Spleen (tissue), 7 donors: Measurements from ENCODE around the gene MYO1D.

Experiments
- POLR2A ChIP-seq, 3 donors: fragments of 450-650 bp; IDR thresholded peaks; one replicate each; pipeline ENCODE4 v1.5.1; 2017; ENCODE audit warnings: antibody characterized with exemption in 3 of 3, mild to moderate bottlenecking in 1 of 3
- POLR2AphosphoS5 ChIP-seq, 3 donors: sonication (generic); formaldehyde crosslinking; IDR thresholded peaks; one replicate each; pipeline ENCODE4 v1.5.1; 2017; ENCODE audit warnings: antibody characterized with exemption in 3 of 3
- TF ChIP-seq, protein P1 (sequence below), 11 experiments: fragments of 200-600 bp in 7 of 11; fragments of 450-650 bp in 4 of 11; sonication (generic) in 4 of 11; IDR thresholded peaks in 8 of 11; conservative IDR thresholded peaks in 3 of 11; 1 replicate in 7 of 11; 2 replicates in 4 of 11; pipeline versions ENCODE4 v1.4.0 to v1.8.0; 2016 to 2021; ENCODE audit warnings: antibody characterized with exemption in 11 of 11, inconsistent platforms in 4 of 11, mild to moderate bottlenecking in 1 of 11
- donor health status: DM: no; HTN: no; CAD: no; lungs with moderate emphysema.
- donor health status: DM: no; HTN: no; CAD: no.
- donor health status: DM: no; HTN: no; CAD: no.

DNA sequence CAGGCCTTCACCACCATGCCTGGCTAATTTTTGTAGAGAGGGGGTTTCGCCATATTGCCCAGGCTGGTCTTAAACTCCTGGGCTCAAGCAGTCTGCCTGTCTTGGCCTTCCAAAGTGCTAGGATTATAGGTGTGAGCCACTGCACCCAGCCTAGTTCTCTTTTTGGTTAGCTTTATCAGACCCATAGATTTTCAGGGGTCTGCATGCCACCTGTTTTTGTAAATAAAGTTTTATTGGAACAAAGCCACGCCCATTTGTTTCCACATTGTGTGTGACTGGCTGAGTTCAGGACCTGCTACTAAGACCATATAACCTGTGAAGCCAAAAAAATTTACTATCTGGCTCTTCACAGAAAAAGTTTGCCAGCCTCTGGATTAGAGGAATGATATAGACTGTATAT lies 425.0 kb downstream of the MYO1D start:
- TF ChIP-seq, protein P1, sequence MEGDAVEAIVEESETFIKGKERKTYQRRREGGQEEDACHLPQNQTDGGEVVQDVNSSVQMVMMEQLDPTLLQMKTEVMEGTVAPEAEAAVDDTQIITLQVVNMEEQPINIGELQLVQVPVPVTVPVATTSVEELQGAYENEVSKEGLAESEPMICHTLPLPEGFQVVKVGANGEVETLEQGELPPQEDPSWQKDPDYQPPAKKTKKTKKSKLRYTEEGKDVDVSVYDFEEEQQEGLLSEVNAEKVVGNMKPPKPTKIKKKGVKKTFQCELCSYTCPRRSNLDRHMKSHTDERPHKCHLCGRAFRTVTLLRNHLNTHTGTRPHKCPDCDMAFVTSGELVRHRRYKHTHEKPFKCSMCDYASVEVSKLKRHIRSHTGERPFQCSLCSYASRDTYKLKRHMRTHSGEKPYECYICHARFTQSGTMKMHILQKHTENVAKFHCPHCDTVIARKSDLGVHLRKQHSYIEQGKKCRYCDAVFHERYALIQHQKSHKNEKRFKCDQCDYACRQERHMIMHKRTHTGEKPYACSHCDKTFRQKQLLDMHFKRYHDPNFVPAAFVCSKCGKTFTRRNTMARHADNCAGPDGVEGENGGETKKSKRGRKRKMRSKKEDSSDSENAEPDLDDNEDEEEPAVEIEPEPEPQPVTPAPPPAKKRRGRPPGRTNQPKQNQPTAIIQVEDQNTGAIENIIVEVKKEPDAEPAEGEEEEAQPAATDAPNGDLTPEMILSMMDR (IDR thresholded peaks at IDR 0.05 in 8 of 11, conservative IDR thresholded peaks at IDR 0.05 in 3 of 11): no peak
- no peak for TF ChIP-seq POLR2AphosphoS5 (IDR thresholded peaks at IDR 0.05)
- no peak for TF ChIP-seq POLR2A (IDR thresholded peaks at IDR 0.05)
